H1 (cell line): ENCODE results near the gene TNC. TPM values are rescaled to one million over a fixed set of nuclear protein-coding genes. Genes with fewer than 3 reads are reported as not detected.
"Not testable (repeated sequence)": the region's sequence is repeated elsewhere in the genome, so short reads cannot be mapped to it uniquely, and the experiment has no call there.

Experiments used
- CTCF ChIA-PET: fragments of 300-600 bp; sonication (Branson Sonifier 250); formaldehyde crosslinking; loops from one replicate; lab custom pipeline; 2021; ENCODE audit not compliant: partially characterized antibody; lab: Charles Lee
- POLR2A ChIA-PET: fragments of 300-600 bp; sonication (Branson Sonifier 250); formaldehyde crosslinking; loops from one replicate; lab custom pipeline; 2021; ENCODE audit warnings: inconsistent platforms; ENCODE audit not compliant: partially characterized antibody; lab: Charles Lee
- DNase-seq, 2 experiments: peaks; one replicate each; pipeline versions ENCODE4 v3.0.0 to v3.0.0-alpha.2; 2010 to 2022; ENCODE audit warnings: low spot score in 2 of 2, low read depth in 1 of 2, mixed read lengths in 1 of 2
- FAIRE-seq: peaks from 2 replicates; lab custom pipeline; 2011; peaks lifted over from hg19 to GRCh38; lab: Jason Lieb, UNC
- H2AFZ ChIP-seq: 2 replicates; pipeline ENCODE4 v1.8.1; 2012; ENCODE audit warnings: low read length, inconsistent platforms
- H2AK5ac ChIP-seq: 2 replicates; pipeline ENCODE4 v1.6.1; 2013; ENCODE audit warnings: low read depth, low read length
- H2BK120ac ChIP-seq: replicated peaks from 2 replicates; pipeline ENCODE3; 2013; ENCODE audit warnings: low read depth, low read length, inconsistent platforms
- H2BK12ac ChIP-seq: 2 replicates; pipeline ENCODE4 v1.6.1; 2013; ENCODE audit warnings: low read depth, low read length
- H2BK15ac ChIP-seq: 2 replicates; pipeline ENCODE4 v1.6.1; 2013; ENCODE audit warnings: low read length
- H2BK20ac ChIP-seq: 2 replicates; pipeline ENCODE4 v1.6.1; 2013; ENCODE audit warnings: low read length
- H2BK5ac ChIP-seq: 2 replicates; pipeline ENCODE4 v1.6.1; 2013; ENCODE audit warnings: low read depth, low read length
- H3K14ac ChIP-seq: 2 replicates; pipeline ENCODE4 v1.6.1; 2013; ENCODE audit warnings: inconsistent platforms; ENCODE audit not compliant: insufficient read length
- H3K18ac ChIP-seq: 2 replicates; pipeline ENCODE4 v1.6.1; 2013; ENCODE audit warnings: low read length; ENCODE audit errors: extremely low read depth
- H3K23ac ChIP-seq: 2 replicates; pipeline ENCODE4 v1.6.1; 2013; ENCODE audit warnings: inconsistent platforms; ENCODE audit not compliant: insufficient read length
- H3K23me2 ChIP-seq: 2 replicates; pipeline ENCODE4 v1.6.1; 2013; ENCODE audit warnings: low read depth, low read length
- H3K27ac ChIP-seq: 2 replicates; pipeline ENCODE4 v1.6.1; 2011; ENCODE audit warnings: low read depth, low read length, inconsistent platforms
- H3K27me3 ChIP-seq, 4 experiments: replicated peaks in 1 of 4; 1 replicate in 1 of 4; 2 replicates in 3 of 4; pipeline versions ENCODE4 v1.6.1 to v1.8.1; 2011 to 2013; ENCODE audit warnings: low read length in 3 of 4, mild to moderate bottlenecking in 3 of 4, inconsistent platforms in 2 of 4, mixed read lengths in 2 of 4, moderate library complexity in 1 of 4; ENCODE audit not compliant: control insufficient read depth in 3 of 4, insufficient read depth in 3 of 4; ENCODE audit errors: extremely low read depth in 1 of 4
- H3K36me3 ChIP-seq, 4 experiments: 2 replicates each; pipeline versions ENCODE4 v1.6.1 to v1.8.1; 2011 to 2013; ENCODE audit warnings: mild to moderate bottlenecking in 4 of 4, low read length in 3 of 4, moderate library complexity in 2 of 4, control low read depth in 1 of 4, inconsistent platforms in 1 of 4; ENCODE audit not compliant: insufficient read depth in 4 of 4, control insufficient read depth in 2 of 4
- H3K4ac ChIP-seq: replicated peaks from 2 replicates; pipeline ENCODE3; 2013; ENCODE audit warnings: low read length, low read depth, mixed read lengths, inconsistent platforms; ENCODE audit not compliant: insufficient read length
- H3K4me1 ChIP-seq, 4 experiments: replicated peaks in 1 of 4; 1 replicate in 1 of 4; 2 replicates in 3 of 4; pipeline versions ENCODE4 v1.6.1 to v1.8.1; 2011 to 2013; ENCODE audit warnings: low read length in 3 of 4, inconsistent platforms in 2 of 4, mixed read lengths in 1 of 4; ENCODE audit not compliant: insufficient read depth in 4 of 4, control insufficient read depth in 3 of 4
- H3K4me2 ChIP-seq, 2 experiments: 2 replicates each; pipeline versions ENCODE4 v1.6.1 to v1.8.1; 2011 to 2013; ENCODE audit warnings: low read depth in 2 of 2, low read length in 2 of 2, control low read depth in 1 of 2, inconsistent platforms in 1 of 2, mild to moderate bottlenecking in 1 of 2; ENCODE audit not compliant: insufficient read depth in 1 of 2
- H3K4me3 ChIP-seq, 4 experiments: fragments of 200-600, 300-600 bp in 1 of 4; sonication (generic), shearing (Covaris generic), sonication (Bioruptor Twin) in 1 of 4; 2 replicates each; pipeline versions ENCODE4 v1.5.1 to v1.8.1; 2011 to 2016; ENCODE audit warnings: low read length in 4 of 4, low read depth in 3 of 4, control low read depth in 2 of 4, inconsistent platforms in 2 of 4, mild to moderate bottlenecking in 2 of 4, mixed read lengths in 1 of 4, moderate library complexity in 1 of 4; ENCODE audit not compliant: insufficient read depth in 2 of 4; ENCODE audit errors: extremely low read depth in 1 of 4
- H3K56ac ChIP-seq: replicated peaks from 2 replicates; pipeline ENCODE3; 2013; ENCODE audit warnings: low read depth, mild to moderate bottlenecking, mixed read lengths, low read length, inconsistent platforms; ENCODE audit not compliant: insufficient read length
- H3K79me1 ChIP-seq: 2 replicates; pipeline ENCODE4 v1.6.1; 2013; ENCODE audit warnings: low read depth, low read length, control low read depth
- H3K79me2 ChIP-seq, 2 experiments: 2 replicates each; pipeline versions ENCODE4 v1.6.1 to v1.8.1; 2012 to 2013; ENCODE audit warnings: low read length in 2 of 2, mild to moderate bottlenecking in 2 of 2, inconsistent platforms in 1 of 2; ENCODE audit not compliant: insufficient read depth in 2 of 2, control insufficient read depth in 1 of 2
- H3K9ac ChIP-seq, 4 experiments: replicated peaks in 1 of 4; 1 replicate in 1 of 4; 2 replicates in 3 of 4; pipeline versions ENCODE4 v1.6.1 to v1.8.1; 2011 to 2013; ENCODE audit warnings: low read depth in 3 of 4, low read length in 3 of 4, control low read depth in 2 of 4, mild to moderate bottlenecking in 2 of 4, moderate library complexity in 2 of 4, inconsistent platforms in 1 of 4; ENCODE audit errors: extremely low read depth in 1 of 4
- H3K9me3 ChIP-seq, 2 experiments: 2 replicates each; pipeline versions ENCODE4 v1.6.1 to v1.8.1; 2012 to 2013; ENCODE audit warnings: mild to moderate bottlenecking in 2 of 2, moderate library complexity in 2 of 2, control low read depth in 1 of 2, inconsistent platforms in 1 of 2, low read depth in 1 of 2, low read length in 1 of 2, mixed read lengths in 1 of 2; ENCODE audit not compliant: insufficient read depth in 2 of 2
- H4K20me1 ChIP-seq, 2 experiments: replicated peaks in 1 of 2; 2 replicates each; pipeline versions ENCODE3 to v1.8.1; 2011 to 2013; ENCODE audit warnings: inconsistent platforms in 2 of 2, low read length in 2 of 2, mild to moderate bottlenecking in 1 of 2; ENCODE audit not compliant: insufficient read depth in 2 of 2, control insufficient read depth in 1 of 2
- H4K5ac ChIP-seq: 2 replicates; pipeline ENCODE4 v1.6.1; 2013; ENCODE audit warnings: low read length, low read depth, mixed read lengths, inconsistent platforms; ENCODE audit not compliant: insufficient read length
- H4K8ac ChIP-seq: 2 replicates; pipeline ENCODE4 v1.8.0; 2013; ENCODE audit warnings: mild to moderate bottlenecking, moderate library complexity, low read length, inconsistent platforms; ENCODE audit not compliant: insufficient read depth; ENCODE audit errors: extremely low read depth
- H4K91ac ChIP-seq: replicated peaks from 2 replicates; pipeline ENCODE3; 2013; ENCODE audit warnings: low read length, mixed read lengths, inconsistent platforms; ENCODE audit not compliant: insufficient read length
- KDM4A ChIP-seq: IDR thresholded peaks from one replicate; pipeline ENCODE4 v1.7.1; 2012; ENCODE audit warnings: low read depth, mild to moderate bottlenecking, moderate library complexity, low read length, inconsistent platforms; ENCODE audit not compliant: severe bottlenecking
- WGBS, 2 experiments: shearing (Covaris generic) in 1 of 2; methylation state at CpG; one replicate each; pipeline versions ENCODE4 v1.1.6 to v1.1.7; 2013 to 2015; ENCODE audit warnings: low lambda C conversion rate in 2 of 2, mixed read lengths in 2 of 2, inconsistent platforms in 1 of 2, low coverage in 1 of 2, missing lambda C conversion rate in 1 of 2; ENCODE audit not compliant: insufficient replicate concordance in 2 of 2, insufficient coverage in 1 of 2, insufficient read length in 1 of 2; ENCODE audit errors: extremely low coverage in 1 of 2, missing lambda C conversion rate in 1 of 2; 5-methylcytosine and 5-hydroxymethylcytosine counted together
- polyA plus RNA-seq, 7 experiments: library from polyadenylated mRNA; depleted of rRNA in 3 of 7; stranded (reverse) in 5 of 7; unstranded in 2 of 7; fragments of >200 nt in 5 of 7; fragments of 200-250 nt in 2 of 7; gene quantifications; 1 replicate in 5 of 7; 2 replicates in 1 of 7; 4 replicates in 1 of 7; pipeline versions ENCODE4 v1.2.1 to v1.2.3, GENCODE V29; 2011 to 2013; ENCODE audit warnings: missing spikeins in 2 of 7, mixed read lengths in 2 of 7
- total RNA-seq: library from RNA; stranded (reverse); fragmentation: NEBNext Ultra II Directional; extraction: Animal tissue kit (Norgen Biotek cat#: 25700); gene quantifications from 2 replicates; pipeline ENCODE4 v1.2.1, GENCODE V29; 2021

Gene TNC
- total and polyA plus RNA-seq, 2 of the 8 experiments (the other 6 are each of a cell fraction or from before 2014, with no cell fraction given), result 6.2 to 11.4 TPM

GRCh38 chr9:115130176-115130575 lies 12.2 kb upstream of the TNC start:
- CTCF ChIA-PET, result interaction anchor here (0.9 kb wide), 1 partner anchor 82 kb away, joined by 4 read pairs; no protein-coding TSS in a partner anchor
- Histone ChIP-seq H2BK5ac (no peak overlapping the region), H3K56ac (no peak overlapping the region), H3K4me2 (no peak overlapping the region), H3K14ac (no peak overlapping the region), H4K20me1 (no peaks in the 10 kb centered on the region), H2BK15ac (no peak overlapping the region), H2AK5ac (no peak overlapping the region), H3K4me3 (no peak overlapping the region), H2BK120ac (no peak overlapping the region), H3K18ac (no peak overlapping the region), H3K27me3 (no peaks in the 10 kb centered on the region), H3K9me3 (peaks cover 4% of the 10 kb centered on the region in 2 experiments; a peak in 2 of 4 replicates), H3K36me3 (no peaks in the 10 kb centered on the region), H3K79me2 (no peaks in the 10 kb centered on the region), H3K9ac (no peak overlapping the region), H3K27ac (no peak overlapping the region), H3K23me2 (no peaks in the 10 kb centered on the region), H2BK20ac (no peak overlapping the region), H3K23ac (no peak overlapping the region), H2BK12ac (no peak overlapping the region), H3K4me1 (no peaks in the 10 kb centered on the region), H4K91ac (no peak overlapping the region), H4K8ac (no peak overlapping the region), H4K5ac (no peak overlapping the region), H3K4ac (no peak overlapping the region), H2AFZ (no peak overlapping the region), H3K79me1 (no peaks in the 10 kb centered on the region)
- WGBS, 2 experiments, result 89% methylated on average over 3 of the region's 3 CpGs; no CpG with 5 or more reads in 1 of the 2 experiments
- TF ChIP-seq KDM4A, result no peak
- DNase-seq (no peak), FAIRE-seq (no peak)
- POLR2A ChIA-PET, result no interaction called here

- not testable (repeated sequence) for H2AK5ac ChIP-seq, H4K8ac ChIP-seq, FAIRE-seq, H3K4me3 ChIP-seq, H2BK15ac ChIP-seq, H3K14ac ChIP-seq, H3K79me2 ChIP-seq, H3K23ac ChIP-seq, H3K79me1 ChIP-seq, H2BK120ac ChIP-seq, H3K56ac ChIP-seq, H3K23me2 ChIP-seq, H3K18ac ChIP-seq, H3K4me2 ChIP-seq, H3K4me1 ChIP-seq, H3K4ac ChIP-seq, H3K36me3 ChIP-seq, H2BK5ac ChIP-seq, DNase-seq, H4K20me1 ChIP-seq, H2BK20ac ChIP-seq, H3K27ac ChIP-seq, H3K9me3 ChIP-seq, H4K5ac ChIP-seq, H2AFZ ChIP-seq, H3K27me3 ChIP-seq, H2BK12ac ChIP-seq, H3K9ac ChIP-seq, H4K91ac ChIP-seq
- POLR2A ChIA-PET, result interaction anchor here (1.1 kb wide), 1 partner anchor 17 kb away, joined by 4 read pairs; no protein-coding TSS in a partner anchor
- 89% methylated on average over 6 of the region's 6 CpGs; no CpG with 5 or more reads in 1 of the 2 experiments for WGBS, 2 experiments
- CTCF ChIA-PET, result interaction anchor here (0.6 to 1.5 kb wide), 3 partner anchors 10 to 1987 kb away, joined by 3 to 4 read pairs (median 3); partner anchors contain the start of gene TNC
Measured at GRCh38 chr9:115128726-115129125, 10.8 kb upstream of the TNC start.
